Ishikawa (cell line): ENCODE measurements around the gene TBC1D22A.

Experiments used
- CEBPB ChIP-seq: IDR thresholded peaks from 2 replicates; pipeline ENCODE4 v1.6.1; 2012
- CREB1 ChIP-seq: IDR thresholded peaks from 2 replicates; pipeline ENCODE4 v1.6.1; 2012; ENCODE audit warnings: low read depth
- EGR1 ChIP-seq: IDR thresholded peaks from 2 replicates; pipeline ENCODE4 v1.6.1; 2012
- EP300 ChIP-seq: IDR thresholded peaks from 2 replicates; pipeline ENCODE4 v1.6.1; 2012; ENCODE audit warnings: borderline replicate concordance
- FOXM1 ChIP-seq: IDR thresholded peaks from 2 replicates; pipeline ENCODE4 v1.6.1; 2012; ENCODE audit warnings: low read depth, borderline replicate concordance
- MAX ChIP-seq: IDR thresholded peaks from 2 replicates; pipeline ENCODE4 v1.6.1; 2012
- NFIC ChIP-seq: IDR thresholded peaks from 2 replicates; pipeline ENCODE4 v1.6.1; 2012
- RAD21 ChIP-seq: IDR thresholded peaks from 2 replicates; pipeline ENCODE4 v1.6.1; 2012; ENCODE audit warnings: low read depth
- REST ChIP-seq: IDR thresholded peaks from 2 replicates; pipeline ENCODE4 v1.6.1; 2012; ENCODE audit warnings: low read depth, mild to moderate bottlenecking
- TAF1 ChIP-seq: IDR thresholded peaks from 2 replicates; pipeline ENCODE4 v1.6.1; 2012; ENCODE audit warnings: low read depth, mild to moderate bottlenecking
- TCF12 ChIP-seq: IDR thresholded peaks from 2 replicates; pipeline ENCODE4 v1.6.1; 2012; ENCODE audit warnings: low read depth
- TEAD4 ChIP-seq: IDR thresholded peaks from 2 replicates; pipeline ENCODE4 v1.6.1; 2012
- USF1 ChIP-seq: IDR thresholded peaks from 2 replicates; pipeline ENCODE4 v1.6.1; 2012
- YY1 ChIP-seq: IDR thresholded peaks from 2 replicates; pipeline ENCODE4 v1.6.1; 2012; ENCODE audit warnings: low read depth
- ZBTB7A ChIP-seq: IDR thresholded peaks from 2 replicates; pipeline ENCODE4 v1.6.1; 2012; ENCODE audit warnings: low read depth

The TBC1D22A gene

GRCh38 chr22:47176573-47177333, 414.3 kb downstream of the TBC1D22A start:
- no peak for TF ChIP-seq REST
- no peak for TF ChIP-seq RAD21
- no peak for TF ChIP-seq ZBTB7A
- TF ChIP-seq TAF1: no peak
- TF ChIP-seq YY1: no peak
- TF ChIP-seq NFIC: no peak
- no peak for TF ChIP-seq EP300
- no peak for TF ChIP-seq FOXM1
- TF ChIP-seq CEBPB: no peak
- no peak for TF ChIP-seq EGR1

- no peak for TF ChIP-seq YY1
- TF ChIP-seq USF1: no peak
- no peak for TF ChIP-seq MAX
- TF ChIP-seq EGR1: no peak
- no peak for TF ChIP-seq CEBPB
- TF ChIP-seq EP300: no peak
- no peak for TF ChIP-seq RAD21
- TF ChIP-seq FOXM1: no peak
- TF ChIP-seq TCF12: no peak
- no peak for TF ChIP-seq ZBTB7A
- TF ChIP-seq TAF1: no peak
Measured at GRCh38 chr22:47177334-47177815, 414.9 kb downstream of the TBC1D22A start.

- no peak for TF ChIP-seq MAX
- TF ChIP-seq FOXM1: no peak
- TF ChIP-seq EGR1: no peak
- TF ChIP-seq REST: no peak
- TF ChIP-seq CREB1: no peak
Measured at GRCh38 chr22:47178339-47178738, 415.9 kb downstream of the TBC1D22A start.

- TF ChIP-seq ZBTB7A: no peak
- no peak for TF ChIP-seq REST
- no peak for TF ChIP-seq YY1
- no peak for TF ChIP-seq EGR1
- no peak for TF ChIP-seq TCF12
- TF ChIP-seq TEAD4: no peak
- TF ChIP-seq MAX: no peak
- TF ChIP-seq CREB1: no peak
- TF ChIP-seq CEBPB: no peak
- TF ChIP-seq RAD21: no peak
- no peak for TF ChIP-seq USF1
- TF ChIP-seq TAF1: no peak
- no peak for TF ChIP-seq FOXM1
Measured at GRCh38 chr22:47180796-47181195, 418.3 kb downstream of the TBC1D22A start.
